ENCODE data around the gene ACIN1. TPM values are rescaled to one million over a fixed set of nuclear protein-coding genes. Genes with fewer than 3 reads are reported as not detected.

The ACIN1 gene
- total and polyA plus RNA-seq, 2 of the 13 experiments (the other 11 are each of a cell fraction or from before 2014, with no cell fraction given) = 165 to 183 TPM

DNA sequence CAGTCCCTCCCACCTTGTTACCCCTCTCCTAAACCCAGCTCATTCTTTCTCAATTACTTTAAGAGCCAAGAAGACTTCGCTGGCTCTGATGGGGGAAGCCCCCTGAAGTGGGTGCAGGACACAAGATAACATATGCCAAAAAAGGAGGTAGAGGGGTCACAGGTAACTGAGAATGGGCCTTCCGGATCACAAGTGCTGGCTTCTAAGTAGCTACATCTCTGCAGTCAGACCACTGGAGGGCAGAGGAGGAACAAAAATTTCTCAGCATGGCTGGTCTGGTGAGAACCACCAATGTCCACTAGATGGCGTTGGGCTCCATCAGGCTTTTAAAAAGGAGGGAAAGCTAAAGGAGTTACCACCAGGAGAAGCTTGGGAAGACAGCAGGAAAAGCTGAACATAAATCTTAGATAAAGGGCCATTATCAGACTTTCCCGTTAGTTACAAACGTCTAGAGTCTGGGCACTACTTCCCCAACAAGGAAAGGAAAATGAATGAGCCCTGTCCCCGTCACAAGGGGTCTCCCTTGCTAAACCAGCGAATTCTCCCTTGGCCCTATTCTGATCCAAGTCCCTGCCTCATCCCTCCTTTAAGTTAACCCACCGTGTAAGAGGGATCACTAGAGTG is 26.0 kb downstream of the ACIN1 start (continued):
- TF ChIP-seq, protein P1, sequence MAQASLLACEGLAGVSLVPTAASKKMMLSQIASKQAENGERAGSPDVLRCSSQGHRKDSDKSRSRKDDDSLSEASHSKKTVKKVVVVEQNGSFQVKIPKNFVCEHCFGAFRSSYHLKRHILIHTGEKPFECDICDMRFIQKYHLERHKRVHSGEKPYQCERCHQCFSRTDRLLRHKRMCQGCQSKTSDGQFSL (CRISPR knock-in tag; IDR thresholded peaks at IDR 0.05) = no peak
- TF ChIP-seq SP2 (CRISPR knock-in tag; IDR thresholded peaks at IDR 0.05) (no peak), SKIL (CRISPR knock-in tag; IDR thresholded peaks at IDR 0.05; ENCODE audit: borderline replicate concordance) (no peak), PLRG1 (conservative IDR thresholded peaks at IDR 0.05) (no peak), ZNF720 (CRISPR knock-in tag; IDR thresholded peaks at IDR 0.05) (no peak), MXI1 (IDR thresholded peaks at IDR 0.05; ENCODE audit: borderline replicate concordance, low read depth, low read length) (peak; percentile 67; the same call in 1 of the 3 replicates), RNF2 (conservative IDR thresholded peaks at IDR 0.05; ENCODE audit: low read depth) (peak; percentile 41; the same call in 1 of the 2 replicates), HNF4A (CRISPR knock-in tag; IDR thresholded peaks at IDR 0.05) (no peak), ELK4 (CRISPR knock-in tag; IDR thresholded peaks at IDR 0.05; ENCODE audit: borderline replicate concordance) (0 out of 2 replicates have a peak, but pooled peaks have one; percentile 42), CSRNP1 (CRISPR knock-in tag; IDR thresholded peaks at IDR 0.05) (no peak), KDM6A (CRISPR knock-in tag; IDR thresholded peaks at IDR 0.05; ENCODE audit: low read depth) (no peak), NFKB2 (CRISPR knock-in tag; IDR thresholded peaks at IDR 0.05; ENCODE audit: borderline replicate concordance) (no peak), ZMYM3 (CRISPR knock-in tag; IDR thresholded peaks at IDR 0.05) (no peak), RELA (CRISPR knock-in tag; IDR thresholded peaks at IDR 0.05) (no peak), ARNT2 (CRISPR knock-in tag; IDR thresholded peaks at IDR 0.05; ENCODE audit: low read depth) (peak; percentile 47; the same call in 1 of the 2 replicates), ARNT (IDR thresholded peaks at IDR 0.05) (no peak), MYPOP (CRISPR knock-in tag; IDR thresholded peaks at IDR 0.05) (peak; percentile 49; the same call in 1 of the 2 replicates)
- TF ChIP-seq, protein P2, sequence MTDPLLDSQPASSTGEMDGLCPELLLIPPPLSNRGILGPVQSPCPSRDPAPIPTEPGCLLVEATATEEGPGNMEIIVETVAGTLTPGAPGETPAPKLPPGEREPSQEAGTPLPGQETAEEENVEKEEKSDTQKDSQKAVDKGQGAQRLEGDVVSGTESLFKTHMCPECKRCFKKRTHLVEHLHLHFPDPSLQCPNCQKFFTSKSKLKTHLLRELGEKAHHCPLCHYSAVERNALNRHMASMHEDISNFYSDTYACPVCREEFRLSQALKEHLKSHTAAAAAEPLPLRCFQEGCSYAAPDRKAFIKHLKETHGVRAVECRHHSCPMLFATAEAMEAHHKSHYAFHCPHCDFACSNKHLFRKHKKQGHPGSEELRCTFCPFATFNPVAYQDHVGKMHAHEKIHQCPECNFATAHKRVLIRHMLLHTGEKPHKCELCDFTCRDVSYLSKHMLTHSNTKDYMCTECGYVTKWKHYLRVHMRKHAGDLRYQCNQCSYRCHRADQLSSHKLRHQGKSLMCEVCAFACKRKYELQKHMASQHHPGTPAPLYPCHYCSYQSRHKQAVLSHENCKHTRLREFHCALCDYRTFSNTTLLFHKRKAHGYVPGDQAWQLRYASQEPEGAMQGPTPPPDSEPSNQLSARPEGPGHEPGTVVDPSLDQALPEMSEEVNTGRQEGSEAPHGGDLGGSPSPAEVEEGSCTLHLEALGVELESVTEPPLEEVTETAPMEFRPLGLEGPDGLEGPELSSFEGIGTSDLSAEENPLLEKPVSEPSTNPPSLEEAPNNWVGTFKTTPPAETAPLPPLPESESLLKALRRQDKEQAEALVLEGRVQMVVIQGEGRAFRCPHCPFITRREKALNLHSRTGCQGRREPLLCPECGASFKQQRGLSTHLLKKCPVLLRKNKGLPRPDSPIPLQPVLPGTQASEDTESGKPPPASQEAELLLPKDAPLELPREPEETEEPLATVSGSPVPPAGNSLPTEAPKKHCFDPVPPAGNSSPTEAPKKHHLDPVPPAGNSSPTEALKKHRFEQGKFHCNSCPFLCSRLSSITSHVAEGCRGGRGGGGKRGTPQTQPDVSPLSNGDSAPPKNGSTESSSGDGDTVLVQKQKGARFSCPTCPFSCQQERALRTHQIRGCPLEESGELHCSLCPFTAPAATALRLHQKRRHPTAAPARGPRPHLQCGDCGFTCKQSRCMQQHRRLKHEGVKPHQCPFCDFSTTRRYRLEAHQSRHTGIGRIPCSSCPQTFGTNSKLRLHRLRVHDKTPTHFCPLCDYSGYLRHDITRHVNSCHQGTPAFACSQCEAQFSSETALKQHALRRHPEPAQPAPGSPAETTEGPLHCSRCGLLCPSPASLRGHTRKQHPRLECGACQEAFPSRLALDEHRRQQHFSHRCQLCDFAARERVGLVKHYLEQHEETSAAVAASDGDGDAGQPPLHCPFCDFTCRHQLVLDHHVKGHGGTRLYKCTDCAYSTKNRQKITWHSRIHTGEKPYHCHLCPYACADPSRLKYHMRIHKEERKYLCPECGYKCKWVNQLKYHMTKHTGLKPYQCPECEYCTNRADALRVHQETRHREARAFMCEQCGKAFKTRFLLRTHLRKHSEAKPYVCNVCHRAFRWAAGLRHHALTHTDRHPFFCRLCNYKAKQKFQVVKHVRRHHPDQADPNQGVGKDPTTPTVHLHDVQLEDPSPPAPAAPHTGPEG (CRISPR knock-in tag; IDR thresholded peaks at IDR 0.05) = no peak; the same call in 1 of the 2 replicates

Measured in HepG2 (cell line).